ENCODE data around the gene MBOAT7.
A peak's percentile ranks its signal among the peaks of the same experiment; 100 is the strongest.
"Not testable (repeated sequence)": the region's sequence is repeated elsewhere in the genome, so short reads cannot be mapped to it uniquely, and the experiment has no call there.

Gene MBOAT7
- 42.0 to 47.2 reads per million in 2 donors for total RNA-seq

- peak; percentile 73 for DNase-seq
Observed at GRCh38 chr19:54189145-54189734, at the start of gene MBOAT7. Gene MBOAT7 (minus strand): TSS chr19:54189580. CDS start chr19:54188508, 1,072 bp downstream.

- DNase-seq, result no peak
Observed at GRCh38 chr19:54233941-54234340, 44.6 kb upstream of the MBOAT7 start.

GRCh38 chr19:54231077-54231931, 41.9 kb upstream of the MBOAT7 start:
- DNase-seq, result peak; percentile 50

- DNase-seq, result no peak
Observed at GRCh38 chr19:54230031-54230430, 40.7 kb upstream of the MBOAT7 start.

- no peak for DNase-seq
Observed at GRCh38 chr19:54229146-54229545, 39.8 kb upstream of the MBOAT7 start.

GRCh38 chr19:54224619-54225018, 35.2 kb upstream of the MBOAT7 start:
- not testable (repeated sequence) for DNase-seq

GRCh38 chr19:54223937-54224281, 34.5 kb upstream of the MBOAT7 start:
- DNase-seq, result not testable (repeated sequence)

- DNase-seq, result not testable (repeated sequence)
Observed at GRCh38 chr19:54223277-54223936, 34.0 kb upstream of the MBOAT7 start.

- DNase-seq, result not testable (repeated sequence)
Observed at GRCh38 chr19:54222474-54223276, 33.3 kb upstream of the MBOAT7 start, which contains the start of gene LILRB3. Gene LILRB3 (minus strand): TSS chr19:54223007. CDS start chr19:54222976, 31 bp downstream.

GRCh38 chr19:54221947-54222346, 32.6 kb upstream of the MBOAT7 start:
- DNase-seq, result not testable (repeated sequence)

GRCh38 chr19:54219702-54220101, 30.3 kb upstream of the MBOAT7 start:
- DNase-seq, result not testable (repeated sequence)

GRCh38 chr19:54218960-54219661, 29.7 kb upstream of the MBOAT7 start:
- DNase-seq, result no peak

- no peak for DNase-seq
Observed at GRCh38 chr19:54218259-54218658, 28.9 kb upstream of the MBOAT7 start.

GRCh38 chr19:54217517-54218247, 28.3 kb upstream of the MBOAT7 start:
- DNase-seq, result not testable (repeated sequence)

- DNase-seq, result no peak
Observed at GRCh38 chr19:54216869-54217268, 27.5 kb upstream of the MBOAT7 start.

- not testable (repeated sequence) for DNase-seq
Observed at GRCh38 chr19:54214734-54215133, 25.4 kb upstream of the MBOAT7 start.

GRCh38 chr19:54214217-54214616, 24.8 kb upstream of the MBOAT7 start:
- DNase-seq, result not testable (repeated sequence)

GRCh38 chr19:54211235-54211634, 21.9 kb upstream of the MBOAT7 start:
- no peak for DNase-seq

GRCh38 chr19:54209811-54210494, 20.6 kb upstream of the MBOAT7 start:
- no peak for DNase-seq

- DNase-seq, result no peak
Observed at GRCh38 chr19:54209058-54209810, 19.9 kb upstream of the MBOAT7 start.
